Measurements from ENCODE around the gene SVBP.

SVBP gene

GRCh38 chr1:42759114-42759513 is 58.1 kb downstream of the SVBP start:
- no peak for DNase-seq

GRCh38 chr1:42758641-42759040 is 58.6 kb downstream of the SVBP start:
- no peak for DNase-seq

- DNase-seq = no peak
These were observed 59.3 kb downstream of the SVBP start for GRCh38 chr1:42757892-42758275.

Measured in NCI-H774 (cell line).